Uterus (tissue), 2 donors: ENCODE data around the gene SLC39A7.

Experiments used
- CTCF ChIP-seq, 4 experiments: fragments of 200-600 bp in 2 of 4; fragments of 450-650 bp in 2 of 4; sonication (generic) in 2 of 4; IDR thresholded peaks; one replicate each; pipeline ENCODE4 v1.5.1; 2016 to 2019; ENCODE audit warnings: antibody characterized with exemption in 4 of 4, mild to moderate bottlenecking in 2 of 4, moderate library complexity in 1 of 4
- POLR2A ChIP-seq, 2 donors: fragments of 450-650 bp; IDR thresholded peaks; one replicate each; pipeline ENCODE4 v1.6.1; 2016; ENCODE audit warnings: antibody characterized with exemption in 2 of 2, mild to moderate bottlenecking in 1 of 2, moderate library complexity in 1 of 2

- no peak for TF ChIP-seq POLR2A (IDR thresholded peaks at IDR 0.05)
- TF ChIP-seq CTCF (IDR thresholded peaks at IDR 0.05), result no peak
These were observed 36.5 kb upstream of the SLC39A7 start for GRCh38 chr6:33164176-33164575.
